Pancreas (tissue), 10 donors: ENCODE measurements around the gene PTGER1. TPM values are rescaled to one million over a fixed set of nuclear protein-coding genes. Genes with fewer than 3 reads are reported as not detected.
"Not testable (repeated sequence)": the region's sequence is repeated elsewhere in the genome, so short reads cannot be mapped to it uniquely, and the experiment has no call there.

Experiments
- ATAC-seq, 4 donors: fragments of 200-7000 bp; cut with Tn5 transposase; one replicate each; pipeline versions ENCODE4 v1.8.0 to v1.9.1; 2020; ENCODE audit warnings: mild to moderate bottlenecking in 4 of 4, moderate library complexity in 4 of 4
- DNase-seq, 6 donors: peaks; one replicate each; pipeline ENCODE4 v3.0.0-alpha.2; 2020
- FAIRE-seq: peaks from 2 replicates; lab custom pipeline; 2012; peaks lifted over from hg19 to GRCh38; lab: Jason Lieb, UNC
- H3K27ac ChIP-seq, 4 donors: fragments of 200-600 bp; sonication (generic); 1 replicate in 3 of 4; 2 replicates in 1 of 4; pipeline versions ENCODE4 v1.5.0 to v1.8.0; 2020
- H3K27me3 ChIP-seq, 4 donors: fragments of 200-600 bp; one replicate each; pipeline ENCODE4 v1.8.0; 2021
- H3K36me3 ChIP-seq, 3 donors: fragments of 200-600 bp; sonication (generic) in 1 of 3; one replicate each; pipeline versions ENCODE4 v1.5.0 to v1.8.0; 2020 to 2021
- H3K4me1 ChIP-seq, 3 donors: fragments of 200-600 bp; one replicate each; pipeline ENCODE4 v1.8.0; 2021
- H3K4me3 ChIP-seq, 4 donors: fragments of 200-600 bp; sonication (generic) in 2 of 4; one replicate each; pipeline versions ENCODE4 v1.5.0 to v1.8.0; 2020 to 2021
- H3K9me3 ChIP-seq, 4 donors: fragments of 200-600 bp; one replicate each; pipeline ENCODE4 v1.8.0; 2021
- CTCF ChIP-seq, 4 donors: fragments of 200-600 bp; sonication (generic) in 3 of 4; IDR thresholded peaks; one replicate each; pipeline versions ENCODE4 v1.5.0 to v1.8.0; 2021; ENCODE audit warnings: antibody characterized with exemption in 4 of 4
- WGBS, 2 donors: extraction: QIAGEN DNeasy Blood & Tissue Kit; methylation state at CpG; one replicate each; pipeline ENCODE4 v1.1.7; 2013; 5-methylcytosine and 5-hydroxymethylcytosine counted together
- intact Hi-C, 3 donors: fragments of 100-400 bp; cut with DNase I; formaldehyde crosslinking; loops; one replicate each; pipeline versions ENCODE4 v1.11.1 to v1.14.2; 2022
- polyA plus RNA-seq, 2 donors: library from polyadenylated mRNA; stranded (reverse); fragments of 200-250 nt; gene quantifications; one replicate each; pipeline ENCODE4 v1.2.3, GENCODE V29; 2013
- total RNA-seq, 6 donors: library from RNA; stranded (reverse); fragmentation: NEBNext Ultra II Directional in 4 of 6; extraction: Animal tissue kit (Norgen Biotek cat#: 25700) in 4 of 6; gene quantifications; one replicate each; pipeline versions ENCODE4 v1.2.1 to v1.2.4, GENCODE V29; 2021 to 2023
- donor health status: healthy with polysubstance abuse.
- donor health status: DM: no; HTN: no; CAD: no; lungs with moderate emphysema.
- donor health status: DM: no; HTN: no; CAD: no.
- donor health status: control.
- donor health status: control.
- donor health status: Bipolar disorder and iron deficiency.
- donor health status: DM: yes; HTN: yes; CAD: no.
- donor health status: DM: no; HTN: no; CAD: no.
- donor health status: DM: no; HTN: no; CAD: no.
- donor health status: DM: yes; HTN: yes; CAD: no.

PTGER1 gene
- total and polyA plus RNA-seq, 8 donors: 0.12 to 0.61 (median 0.28) TPM; not detected in 1

DNA sequence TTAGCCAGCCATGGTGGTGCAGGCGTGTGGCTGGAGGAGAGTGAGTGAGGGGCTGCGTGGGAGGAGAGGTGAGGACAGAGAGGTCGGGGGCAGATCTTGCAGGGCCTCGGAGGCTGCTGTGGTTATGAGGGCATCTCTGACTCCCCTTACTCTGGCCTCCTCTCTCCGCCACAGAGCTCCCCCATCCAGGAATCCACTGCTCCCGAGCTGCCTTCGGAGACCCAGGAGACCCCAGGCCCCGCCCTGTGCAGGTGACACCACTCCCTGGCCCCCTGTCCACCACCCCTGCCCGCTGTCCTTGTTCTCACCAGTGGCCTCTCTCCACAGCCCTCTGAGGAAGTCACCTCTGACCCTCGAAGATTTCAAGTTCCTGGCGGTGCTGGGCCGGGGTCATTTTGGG lies 7.8 kb downstream of the PTGER1 start:
- 83 to 85% methylated on average over 12 of the region's 12 CpGs for WGBS, 2 donors
- ATAC-seq (no peak), FAIRE-seq (no peak), DNase-seq (peak in 1 of 6 donors; percentile 59)
- no peaks in the 10 kb centered on the region for H3K9me3 ChIP-seq
- no peak overlapping the region for H3K4me3 ChIP-seq
- H3K27me3 ChIP-seq: no peaks in the 10 kb centered on the region
- peaks cover 2% of the 10 kb centered on the region in 3 donors for H3K4me1 ChIP-seq
- TF ChIP-seq CTCF (IDR thresholded peaks at IDR 0.05): no peak
- intact Hi-C loops: no loop called here
- no peak overlapping the region for H3K27ac ChIP-seq
- peaks cover 0 to 38% (median 8%) of the 10 kb centered on the region in 3 donors for H3K36me3 ChIP-seq

- no peak overlapping the region for H3K27ac ChIP-seq
- H3K36me3 ChIP-seq: peaks cover 0 to 31% (median 8%) of the 10 kb centered on the region in 3 donors
- DNase-seq: no peak
- no peak for FAIRE-seq
- no peaks in the 10 kb centered on the region for H3K27me3 ChIP-seq
- H3K4me3 ChIP-seq: no peak overlapping the region
- no peak for ATAC-seq
- no peaks in the 10 kb centered on the region for H3K4me1 ChIP-seq
- no peaks in the 10 kb centered on the region for H3K9me3 ChIP-seq
- TF ChIP-seq CTCF (IDR thresholded peaks at IDR 0.05): no peak
- WGBS, 2 donors: 98% methylated on average over 21 of the region's 21 CpGs
- intact Hi-C loops: no loop called here
Measured at GRCh38 chr19:14463747-14464146, 11.4 kb downstream of the PTGER1 start.

DNA sequence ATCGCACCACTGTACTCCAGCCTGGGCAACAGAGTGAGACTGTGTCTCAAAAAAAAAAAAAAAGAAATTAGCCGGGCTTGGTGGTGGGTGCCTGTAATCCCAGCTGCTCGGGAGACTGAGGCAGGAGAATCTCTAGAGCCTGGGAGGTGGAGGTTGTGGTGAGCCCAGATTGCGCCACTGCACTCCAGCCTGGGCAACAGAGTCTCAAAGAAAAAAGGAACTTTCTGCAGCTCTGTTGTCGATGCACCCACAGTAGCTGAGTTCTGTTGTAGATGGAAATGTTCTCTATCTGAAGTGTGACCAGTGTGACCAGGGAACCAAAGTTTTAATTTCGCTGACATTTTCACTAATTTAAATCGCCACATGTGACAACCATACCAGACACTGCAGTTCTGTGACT lies 12.8 kb downstream of the PTGER1 start:
- FAIRE-seq, H3K27ac ChIP-seq, DNase-seq, H3K27me3 ChIP-seq, ATAC-seq, H3K9me3 ChIP-seq, intact Hi-C loops, H3K4me1 ChIP-seq, H3K4me3 ChIP-seq: not testable (repeated sequence)
- 95 to 96% methylated on average over 6 to 7 of the region's 7 CpGs for WGBS, 2 donors
- H3K36me3 ChIP-seq: peaks cover 0 to 20% (median 8%) of the 10 kb centered on the region in 3 donors

DNA sequence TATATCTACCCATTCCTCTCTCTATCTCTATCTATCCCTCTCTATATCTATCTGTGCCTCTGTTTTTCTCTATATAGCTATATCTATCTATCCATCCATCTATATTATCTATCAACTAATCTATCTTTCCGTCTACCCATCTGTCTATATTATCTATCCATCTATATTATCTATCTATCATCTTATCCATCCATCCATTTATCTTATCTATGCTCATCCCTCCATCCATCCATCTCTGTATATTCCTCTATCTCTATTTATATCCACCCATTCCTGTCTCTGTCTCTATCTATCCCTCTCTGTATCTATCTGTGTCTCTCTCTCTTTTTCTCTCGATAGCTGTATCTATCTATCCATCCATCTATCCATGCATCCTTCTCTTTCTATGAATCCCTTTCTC lies 14.2 kb downstream of the PTGER1 start:
- 84 to 94% methylated on average over 2 of the region's 2 CpGs for WGBS, 2 donors
- no peak for ATAC-seq
- Histone ChIP-seq H3K9me3 (no peaks in the 10 kb centered on the region), H3K4me3 (no peak overlapping the region), H3K27ac (no peak overlapping the region), H3K4me1 (no peaks in the 10 kb centered on the region), H3K27me3 (no peaks in the 10 kb centered on the region), H3K36me3 (peaks cover 0 to 16% (median 8%) of the 10 kb centered on the region in 3 donors)
- intact Hi-C loops: no loop called here
- no peak for DNase-seq
- FAIRE-seq: no peak
- no peak for TF ChIP-seq CTCF (IDR thresholded peaks at IDR 0.05)

- Histone ChIP-seq H3K4me3 (no peak overlapping the region), H3K27me3 (no peaks in the 10 kb centered on the region), H3K36me3 (peaks cover 0 to 11% (median 8%) of the 10 kb centered on the region in 3 donors), H3K4me1 (no peaks in the 10 kb centered on the region), H3K9me3 (no peaks in the 10 kb centered on the region), H3K27ac (no peak overlapping the region)
- FAIRE-seq: no peak
- 80 to 85% methylated on average over 5 of the region's 5 CpGs for WGBS, 2 donors
- TF ChIP-seq CTCF (IDR thresholded peaks at IDR 0.05): no peak
- ATAC-seq: no peak
- intact Hi-C loops: no loop called here
- DNase-seq: peak in 1 of 6 donors; percentile 8
Measured at GRCh38 chr19:14459703-14460102, 15.5 kb downstream of the PTGER1 start.

GRCh38 chr19:14452303-14452702 lies 22.9 kb downstream of the PTGER1 start:
- H3K4me1 ChIP-seq, intact Hi-C loops, H3K27ac ChIP-seq, ATAC-seq, H3K27me3 ChIP-seq, DNase-seq, H3K4me3 ChIP-seq, H3K9me3 ChIP-seq, FAIRE-seq: not testable (repeated sequence)
- WGBS, 2 donors: 96 to 100% methylated on average over 3 of the region's 3 CpGs
- H3K36me3 ChIP-seq: peaks cover 3 to 21% (median 4%) of the 10 kb centered on the region in 3 donors
